SK-N-MC (cell line): Measurements from ENCODE around the gene P2RY1.
A peak's percentile ranks its signal among the peaks of the same experiment; 100 is the strongest.

Experiments
- DNase-seq: peaks from one replicate; pipeline ENCODE4 v3.0.0-alpha.2; 2011; ENCODE audit warnings: low read depth, low spot score
- H3K27ac ChIP-seq: fragments of 200-600 bp; sonication (generic); 2 replicates; pipeline ENCODE4 v1.5.1; 2016; ENCODE audit warnings: mixed run types
- H3K36me3 ChIP-seq: fragments of 200-600 bp; sonication (generic); 2 replicates; pipeline ENCODE4 v1.6.1; 2017; ENCODE audit warnings: antibody characterized with exemption, low read length, mixed read lengths; ENCODE audit not compliant: insufficient read depth
- H3K4me3 ChIP-seq: fragments of 200-600 bp; sonication (generic); 2 replicates; pipeline ENCODE4 v1.5.1; 2016
- H3K9ac ChIP-seq: fragments of 200-600 bp; sonication (generic); 2 replicates; pipeline ENCODE4 v1.8.0; 2017; ENCODE audit warnings: mixed run types, mixed read lengths; ENCODE audit not compliant: insufficient read length
- H3K9me3 ChIP-seq: fragments of 200-600 bp; sonication (generic); 2 replicates; pipeline ENCODE4 v1.6.1; 2017; ENCODE audit warnings: low read depth, mild to moderate bottlenecking, antibody characterized with exemption, low read length, moderate library complexity, mixed read lengths
- EZH2 ChIP-seq: fragments of 200-600 bp; sonication (generic); IDR thresholded peaks from one replicate; pipeline ENCODE4 v1.6.1; 2017; ENCODE audit warnings: antibody characterized with exemption
- FOXP2 ChIP-seq: optimal IDR thresholded peaks from 2 replicates; pipeline ENCODE3; 2011; ENCODE audit warnings: mild to moderate bottlenecking, moderate library complexity; ENCODE audit not compliant: insufficient read depth; ENCODE audit errors: extremely low read length, control extremely low read depth
- POLR2AphosphoS5 ChIP-seq: IDR thresholded peaks from 2 replicates; pipeline ENCODE4 v1.6.1; 2012; ENCODE audit warnings: mild to moderate bottlenecking, low read depth, low read length, borderline replicate concordance

The P2RY1 gene

DNA sequence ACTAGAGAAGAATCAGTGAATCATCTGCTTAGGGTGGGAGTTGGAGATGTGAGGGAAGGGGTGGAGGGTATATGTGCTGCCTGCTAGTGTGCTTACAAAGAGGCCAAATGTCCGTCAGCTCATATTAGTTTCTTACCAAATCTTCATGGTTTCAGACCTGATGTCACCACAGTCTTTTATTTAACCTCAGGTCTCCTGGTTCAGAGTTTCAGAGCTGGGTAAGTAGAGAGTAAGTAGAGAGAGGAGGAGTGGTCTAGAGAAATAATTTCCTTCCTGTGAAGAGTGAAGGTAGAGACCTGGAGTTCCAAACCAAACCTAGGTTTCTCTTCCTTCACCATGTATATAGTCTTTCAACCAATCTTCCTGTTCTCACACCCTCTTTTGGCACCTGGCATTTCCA is 17.5 kb upstream of the P2RY1 start:
- Histone ChIP-seq H3K9ac (no peak overlapping the region), H3K27ac (no peak overlapping the region), H3K36me3 (no peaks in the 10 kb centered on the region), H3K4me3 (no peak overlapping the region), H3K9me3 (no peaks in the 10 kb centered on the region)
- no peak for TF ChIP-seq EZH2
- no peak for TF ChIP-seq FOXP2
- TF ChIP-seq POLR2AphosphoS5: no peak
- no peak for DNase-seq

DNA sequence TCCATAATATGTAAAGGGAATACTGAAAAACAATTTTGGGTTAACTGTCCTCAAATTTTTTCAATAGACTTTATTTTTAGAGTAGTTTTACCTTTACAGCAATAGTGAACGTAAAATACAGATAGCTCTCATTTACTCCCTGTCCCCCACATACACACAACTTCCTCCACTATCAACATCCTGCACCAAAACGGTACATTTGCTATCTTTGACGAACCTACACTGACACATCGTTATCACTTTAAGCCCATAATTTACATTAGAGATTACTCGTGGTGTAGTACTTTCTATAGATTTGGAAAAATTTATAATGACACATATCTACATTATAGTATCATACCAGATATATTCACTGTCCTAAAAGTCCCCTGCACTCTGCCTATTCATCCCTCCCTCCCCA is 16.9 kb upstream of the P2RY1 start:
- Histone ChIP-seq H3K27ac (no peak overlapping the region), H3K9ac (no peak overlapping the region), H3K4me3 (no peak overlapping the region), H3K36me3 (no peaks in the 10 kb centered on the region), H3K9me3 (no peaks in the 10 kb centered on the region)
- TF ChIP-seq POLR2AphosphoS5: no peak
- TF ChIP-seq EZH2: no peak
- TF ChIP-seq FOXP2: no peak
- DNase-seq: no peak

DNA sequence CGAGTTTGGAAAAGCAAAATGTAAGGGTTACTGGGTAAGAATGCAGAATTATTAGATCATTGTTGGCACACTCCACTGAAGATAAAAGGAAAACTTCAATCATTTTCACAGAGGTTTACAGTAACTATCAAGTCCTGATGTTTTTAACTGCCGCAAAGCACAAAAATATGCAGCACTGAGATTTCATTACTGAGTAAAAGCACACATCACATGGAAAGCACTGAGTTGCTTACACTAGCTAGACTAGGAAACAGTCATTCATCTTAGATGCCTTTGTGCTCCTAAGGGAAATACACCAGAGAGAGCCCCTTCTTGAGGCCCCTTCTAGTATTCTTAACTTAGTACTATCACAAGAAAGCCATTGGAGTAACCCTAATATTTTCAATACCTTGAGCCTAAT is 11.8 kb upstream of the P2RY1 start:
- Histone ChIP-seq H3K27ac (no peak overlapping the region), H3K4me3 (no peak overlapping the region), H3K9me3 (no peaks in the 10 kb centered on the region), H3K36me3 (no peaks in the 10 kb centered on the region), H3K9ac (no peak overlapping the region)
- no peak for DNase-seq
- TF ChIP-seq FOXP2: no peak
- TF ChIP-seq POLR2AphosphoS5: no peak
- TF ChIP-seq EZH2: no peak

DNA sequence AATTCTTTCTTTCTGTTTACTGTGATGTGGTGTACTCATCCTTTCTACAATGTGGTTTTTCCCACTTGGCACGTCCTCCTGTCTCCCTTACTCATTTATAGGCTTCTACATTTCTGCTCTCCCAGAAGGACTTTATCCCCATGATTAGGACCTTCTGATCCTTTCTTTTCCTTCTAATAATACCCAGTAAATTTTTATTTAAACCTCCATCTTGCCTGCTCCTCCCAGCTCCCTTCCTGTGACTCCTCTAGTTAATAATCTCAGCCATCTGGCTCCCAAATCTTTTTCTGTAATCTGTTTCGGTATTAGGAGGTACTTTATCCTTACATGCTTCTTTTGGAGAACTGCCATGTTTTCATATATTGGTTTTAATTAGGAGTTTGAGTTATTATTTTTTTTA is 11.2 kb upstream of the P2RY1 start:
- Histone ChIP-seq H3K9ac (peak overlapping the region; percentile 25), H3K4me3 (peak overlapping the region; percentile 23; the same call in 1 of the 2 replicates), H3K9me3 (no peaks in the 10 kb centered on the region), H3K27ac (peak overlapping the region; percentile 82), H3K36me3 (no peaks in the 10 kb centered on the region)
- DNase-seq: no peak
- TF ChIP-seq FOXP2 (no peak), EZH2 (no peak), POLR2AphosphoS5 (no peak)

DNA sequence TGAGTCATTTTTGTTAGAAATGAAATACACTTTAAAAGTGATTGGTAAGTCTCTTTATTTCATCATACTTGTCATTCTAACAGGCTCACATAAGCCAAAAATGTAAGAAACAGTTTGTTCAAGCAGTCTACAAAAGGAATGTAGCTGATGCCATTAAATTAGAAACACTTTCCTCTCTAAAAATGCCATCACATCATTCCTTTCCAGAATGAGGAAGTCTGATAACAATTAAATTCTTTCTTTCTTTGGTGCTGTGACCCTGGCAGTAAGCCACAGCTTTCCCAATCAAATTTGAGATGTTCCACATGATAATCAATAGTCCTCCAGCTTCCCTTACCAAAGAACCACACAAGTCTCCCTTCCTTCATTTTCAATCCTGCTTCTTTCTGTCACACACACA is 9.4 kb upstream of the P2RY1 start:
- Histone ChIP-seq H3K9ac (no peak overlapping the region), H3K36me3 (no peaks in the 10 kb centered on the region), H3K9me3 (no peaks in the 10 kb centered on the region), H3K27ac (peak overlapping the region; percentile 78), H3K4me3 (no peak overlapping the region)
- TF ChIP-seq EZH2: no peak
- no peak for TF ChIP-seq POLR2AphosphoS5
- TF ChIP-seq FOXP2: no peak
- DNase-seq: no peak

DNA sequence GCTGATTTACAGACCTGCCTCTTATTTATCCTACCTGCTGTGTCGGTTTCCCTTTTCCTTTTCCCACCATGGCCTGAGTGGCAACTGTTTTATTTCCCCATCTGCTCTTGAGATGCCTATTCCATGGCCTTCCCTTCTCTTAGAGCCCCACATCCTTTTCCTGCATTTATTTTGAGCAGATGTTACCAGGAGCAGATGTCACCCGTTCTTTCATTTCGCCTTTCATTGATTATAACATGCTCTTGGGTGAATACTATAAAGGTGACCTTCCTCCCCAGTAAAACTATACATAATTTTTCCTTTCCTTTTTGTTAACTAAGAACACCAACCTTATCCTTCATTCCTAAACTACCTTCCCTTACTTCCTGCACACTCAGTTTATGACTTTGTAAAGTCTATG is 8.5 kb upstream of the P2RY1 start:
- no peak overlapping the region for H3K4me3 ChIP-seq
- TF ChIP-seq EZH2 (no peak), POLR2AphosphoS5 (no peak), FOXP2 (no peak)
- no peak for DNase-seq
- no peak overlapping the region for H3K9ac ChIP-seq
- H3K36me3 ChIP-seq: no peaks in the 10 kb centered on the region
- peak overlapping the region; percentile 78 for H3K27ac ChIP-seq
- no peaks in the 10 kb centered on the region for H3K9me3 ChIP-seq

DNA sequence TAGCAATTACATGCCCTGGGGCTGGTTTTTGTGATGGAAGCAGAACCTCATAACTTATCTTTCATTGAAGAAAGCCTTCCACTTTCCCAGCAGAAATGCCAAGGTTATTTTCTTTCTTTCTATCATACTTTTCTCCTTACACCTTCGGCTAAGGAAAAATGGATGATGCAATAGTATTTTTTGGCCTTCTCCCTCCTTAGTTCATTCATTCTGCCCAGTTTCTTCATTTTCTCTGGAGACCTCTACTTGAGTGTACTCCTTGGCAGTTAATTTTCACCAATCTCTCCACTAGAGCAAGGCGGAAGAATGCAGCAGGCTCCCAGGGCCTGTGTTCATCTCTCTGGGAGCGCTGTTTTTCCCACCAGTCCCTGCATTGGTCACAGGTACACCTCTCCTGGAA is 7.6 kb upstream of the P2RY1 start:
- DNase-seq: no peak
- no peaks in the 10 kb centered on the region for H3K9me3 ChIP-seq

DNA sequence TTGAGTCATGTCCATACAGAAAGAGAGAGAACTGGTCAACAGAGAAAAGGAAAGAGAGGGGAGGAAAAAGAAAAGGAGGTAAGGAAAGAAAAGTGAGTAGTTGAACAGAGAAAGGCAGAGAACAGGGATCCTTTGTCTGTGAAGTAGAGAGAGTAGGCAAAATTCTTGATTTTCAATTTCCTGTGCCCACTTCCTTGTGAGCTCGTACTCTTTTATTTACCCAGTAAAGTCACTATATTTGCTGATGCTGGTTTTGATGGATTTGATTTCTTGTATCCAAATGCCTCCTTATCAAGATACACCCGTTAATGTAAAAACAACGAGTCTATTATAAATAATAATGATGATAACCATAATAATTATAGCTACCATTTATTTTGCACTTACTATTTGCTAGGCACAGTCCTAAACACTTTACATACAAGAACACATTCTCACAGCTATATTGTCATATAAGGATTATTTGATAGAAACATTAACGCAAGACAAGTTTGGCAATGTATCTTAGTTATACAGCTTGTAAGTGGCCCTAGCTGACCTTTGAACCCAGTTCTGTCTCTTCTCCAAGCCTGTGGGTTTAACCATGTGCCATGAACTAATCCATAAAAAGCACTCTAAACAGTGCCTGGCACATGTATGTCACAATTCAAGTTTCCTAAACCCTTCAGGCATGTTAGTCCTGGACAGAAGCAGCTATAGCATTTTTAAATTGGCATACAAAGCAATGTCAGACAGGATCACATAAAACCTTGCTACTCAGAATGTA is 6.7 kb upstream of the P2RY1 start:
- H3K9ac ChIP-seq: no peak overlapping the region
- DNase-seq: no peak
- H3K27ac ChIP-seq: no peak overlapping the region
- H3K36me3 ChIP-seq: no peaks in the 10 kb centered on the region
- H3K4me3 ChIP-seq: no peak overlapping the region
- TF ChIP-seq FOXP2 (no peak), POLR2AphosphoS5 (no peak), EZH2 (no peak)
- no peaks in the 10 kb centered on the region for H3K9me3 ChIP-seq

More for the DNA sequence above, 7.6 kb upstream of the P2RY1 start:
- no peak overlapping the region for H3K4me3 ChIP-seq
- no peak overlapping the region for H3K9ac ChIP-seq
- no peaks in the 10 kb centered on the region for H3K36me3 ChIP-seq
- H3K27ac ChIP-seq: peak overlapping the region; percentile 78
- TF ChIP-seq EZH2 (no peak), FOXP2 (no peak), POLR2AphosphoS5 (no peak)

DNA sequence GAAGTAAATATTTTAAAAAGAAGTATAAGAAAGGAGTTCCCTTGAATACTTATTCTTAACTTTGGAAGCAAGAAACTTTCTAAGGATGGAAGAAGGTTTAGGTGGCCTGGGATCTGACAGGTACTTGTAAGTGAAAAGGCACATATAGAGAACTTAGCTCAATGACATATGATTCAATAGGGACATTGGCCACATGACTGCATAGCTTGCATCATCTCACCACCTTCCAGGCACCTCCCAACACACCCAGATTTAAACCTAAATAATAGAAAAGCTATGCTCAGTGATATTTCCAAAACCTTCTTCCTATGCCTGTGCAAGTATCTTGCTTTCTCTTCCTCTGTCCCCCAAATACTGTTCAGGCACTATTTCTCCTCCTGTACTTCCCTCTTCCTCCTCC is 4.7 kb upstream of the P2RY1 start:
- Histone ChIP-seq H3K36me3 (no peaks in the 10 kb centered on the region), H3K9ac (no peak overlapping the region), H3K4me3 (no peak overlapping the region), H3K9me3 (no peaks in the 10 kb centered on the region), H3K27ac (no peak overlapping the region)
- no peak for DNase-seq
- TF ChIP-seq POLR2AphosphoS5: no peak
- TF ChIP-seq FOXP2: no peak
- TF ChIP-seq EZH2: no peak
